Measurements from ENCODE around the gene NAT8L. TPM values are rescaled to one million over a fixed set of nuclear protein-coding genes. Genes with fewer than 3 reads are reported as not detected.

The NAT8L gene
- total and polyA plus RNA-seq, 2 of the 4 experiments (the other 2 are of a cell fraction) = 0.05 TPM; not detected in 1

DNA sequence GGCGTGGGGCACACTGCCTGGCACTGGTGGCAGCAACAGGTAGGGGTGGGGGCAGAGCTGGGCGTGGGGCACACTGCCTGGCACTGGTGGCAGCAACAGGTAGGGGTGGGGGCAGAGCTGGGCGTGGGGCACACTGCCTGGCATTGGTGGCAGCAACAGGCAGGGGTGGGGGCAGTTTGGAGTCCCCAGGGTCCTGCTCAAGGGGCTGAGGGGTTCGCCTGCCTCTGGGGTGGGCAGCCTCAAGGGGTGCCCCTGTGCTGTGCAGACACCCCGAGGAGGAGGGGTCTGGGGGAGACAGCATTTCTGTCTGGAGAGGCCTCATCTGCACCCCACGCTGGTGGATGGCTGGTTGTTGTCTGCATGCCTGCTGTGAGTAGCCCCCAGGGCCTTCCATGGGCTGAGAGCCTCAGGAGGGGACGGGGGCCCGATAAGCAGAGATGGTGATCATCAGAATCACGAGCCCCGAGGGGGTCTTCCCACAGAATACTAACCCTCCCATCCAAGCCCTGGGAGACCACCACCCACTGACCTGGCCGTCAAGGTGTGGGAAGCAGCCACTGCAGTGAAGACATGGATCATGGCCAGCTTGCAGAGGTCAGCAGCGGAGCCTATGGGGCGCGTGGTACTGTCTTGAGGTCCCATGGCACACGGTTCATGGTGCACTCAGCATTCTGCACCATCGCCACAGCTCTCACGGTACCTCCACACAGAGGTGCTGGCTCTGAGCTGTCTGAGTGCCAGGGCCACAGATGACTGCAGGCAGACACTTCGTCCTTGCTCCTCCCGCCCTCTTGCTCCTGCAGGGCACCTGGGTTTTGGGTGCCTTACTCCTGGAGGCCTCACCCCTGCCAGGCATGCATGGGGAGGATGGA, 21.5 kb downstream of the NAT8L start:
- DNase-seq = no peak
- H3K79me1 ChIP-seq (ENCODE audit: low read depth in 1 of 2, low read length in 2 of 2) = no peaks in the 10 kb centered on the region
- H3K23ac ChIP-seq (ENCODE audit: low read depth, low read length) = no peak overlapping the region
- no peak overlapping the region for H2BK5ac ChIP-seq (ENCODE audit: low read depth, low read length, poor library complexity, severe bottlenecking)
- ChIA-PET CTCF (no interaction called here), POLR2A (ENCODE audit: unreplicated experiment) (no interaction called here)
- H2BK20ac ChIP-seq (ENCODE audit: low read depth, low read length) = no peak overlapping the region
- no TSS peak for BruUV-seq (replicated peaks)
- H3K4ac ChIP-seq (ENCODE audit: low read depth, low read length) = no peak overlapping the region
- dilution Hi-C loops (cut with HindIII; ENCODE audit: low sequenced_read_pairs, unreplicated experiment) = no loop called here
- no peak overlapping the region for H3K18ac ChIP-seq (ENCODE audit: low read depth, low read length)
- H3K9me1 ChIP-seq (ENCODE audit: insufficient read depth, low read length) = no peaks in the 10 kb centered on the region
- H2AFZ ChIP-seq (replicated peaks; ENCODE audit: low read length, poor library complexity) = peak overlapping the region; percentile 33
- intact Hi-C loops (cut with micrococcal nuclease) = no loop called here
- H2AK9ac ChIP-seq (replicated peaks; ENCODE audit: low read depth, low read length, poor library complexity) = no peak overlapping the region
- no peak overlapping the region for H4K5ac ChIP-seq (ENCODE audit: low read depth, low read length)
- H2BK120ac ChIP-seq (ENCODE audit: low read depth, low read length) = no peak overlapping the region
- TF ChIP-seq, protein P1, sequence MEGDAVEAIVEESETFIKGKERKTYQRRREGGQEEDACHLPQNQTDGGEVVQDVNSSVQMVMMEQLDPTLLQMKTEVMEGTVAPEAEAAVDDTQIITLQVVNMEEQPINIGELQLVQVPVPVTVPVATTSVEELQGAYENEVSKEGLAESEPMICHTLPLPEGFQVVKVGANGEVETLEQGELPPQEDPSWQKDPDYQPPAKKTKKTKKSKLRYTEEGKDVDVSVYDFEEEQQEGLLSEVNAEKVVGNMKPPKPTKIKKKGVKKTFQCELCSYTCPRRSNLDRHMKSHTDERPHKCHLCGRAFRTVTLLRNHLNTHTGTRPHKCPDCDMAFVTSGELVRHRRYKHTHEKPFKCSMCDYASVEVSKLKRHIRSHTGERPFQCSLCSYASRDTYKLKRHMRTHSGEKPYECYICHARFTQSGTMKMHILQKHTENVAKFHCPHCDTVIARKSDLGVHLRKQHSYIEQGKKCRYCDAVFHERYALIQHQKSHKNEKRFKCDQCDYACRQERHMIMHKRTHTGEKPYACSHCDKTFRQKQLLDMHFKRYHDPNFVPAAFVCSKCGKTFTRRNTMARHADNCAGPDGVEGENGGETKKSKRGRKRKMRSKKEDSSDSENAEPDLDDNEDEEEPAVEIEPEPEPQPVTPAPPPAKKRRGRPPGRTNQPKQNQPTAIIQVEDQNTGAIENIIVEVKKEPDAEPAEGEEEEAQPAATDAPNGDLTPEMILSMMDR (conservative IDR thresholded peaks at IDR 0.05; ENCODE audit: low read depth, low read length) = no peak
- TF ChIP-seq MAFK (IDR thresholded peaks at IDR 0.05; ENCODE audit: low read depth, low read length) = no peak
- TF ChIP-seq MAZ (IDR thresholded peaks at IDR 0.05; ENCODE audit: borderline replicate concordance, low read depth, low read length) = no peak
- peaks cover 31% of the 10 kb centered on the region for H3K27me3 ChIP-seq (ENCODE audit: control insufficient read depth, insufficient read depth, low read length)
- H3K4me2 ChIP-seq (ENCODE audit: low read depth, low read length) = no peak overlapping the region
- no peaks in the 10 kb centered on the region for H4K20me1 ChIP-seq (ENCODE audit: insufficient read depth, low read length)
- H4K8ac ChIP-seq (ENCODE audit: low read depth in 2 of 2, low read length in 2 of 2) = no peak overlapping the region
- no peak overlapping the region for H3K14ac ChIP-seq (replicated peaks; ENCODE audit: low read depth, low read length)
- H3K56ac ChIP-seq (ENCODE audit: extremely low read depth, insufficient read depth, low read length) = no peak overlapping the region
- WGBS, 2 experiments (ENCODE audit: extremely low coverage in 2 of 2, insufficient read length in 1 of 2) = 93% methylated on average over 6 of the region's 19 CpGs; no CpG with 5 or more reads in 1 of the 2 experiments
- in situ Hi-C loops (cut with MboI; ENCODE audit: low sequenced_read_pairs) = no loop called here
- H4K91ac ChIP-seq (ENCODE audit: insufficient read depth, low read depth, low read length) = no peak overlapping the region
- no peak overlapping the region for H3K27ac ChIP-seq (ENCODE audit: insufficient read depth, low read length)
- no peak overlapping the region for H3K9ac ChIP-seq (ENCODE audit: low read depth, low read length)
- no peak overlapping the region for H2AK5ac ChIP-seq (ENCODE audit: low read depth, low read length)
- no peaks in the 10 kb centered on the region for H3K36me3 ChIP-seq (ENCODE audit: control insufficient read depth, insufficient read depth, low read length)
- no peak overlapping the region for H2BK15ac ChIP-seq (ENCODE audit: low read depth, low read length)
- no peak for ATAC-seq (ENCODE audit: low read depth)
- H3K9me3 ChIP-seq (ENCODE audit: control insufficient read depth, insufficient read depth, low read length) = no peaks in the 10 kb centered on the region
- no peak overlapping the region for H3K4me3 ChIP-seq (ENCODE audit: insufficient read depth, low read depth, low read length)
- no peaks in the 10 kb centered on the region for H3K4me1 ChIP-seq (ENCODE audit: control insufficient read depth, insufficient read depth, low read length)
